ENCODE measurements around the gene ANKRD11. TPM values are rescaled to one million over a fixed set of nuclear protein-coding genes. Genes with fewer than 3 reads are reported as not detected.
A peak's percentile ranks its signal among the peaks of the same experiment; 100 is the strongest.
"Not testable (repeated sequence)": the region's sequence is repeated elsewhere in the genome, so short reads cannot be mapped to it uniquely, and the experiment has no call there.

Gene ANKRD11
- total and polyA plus RNA-seq, 8 donors = 43.9 to 74.0 (median 46.2) TPM

DNA sequence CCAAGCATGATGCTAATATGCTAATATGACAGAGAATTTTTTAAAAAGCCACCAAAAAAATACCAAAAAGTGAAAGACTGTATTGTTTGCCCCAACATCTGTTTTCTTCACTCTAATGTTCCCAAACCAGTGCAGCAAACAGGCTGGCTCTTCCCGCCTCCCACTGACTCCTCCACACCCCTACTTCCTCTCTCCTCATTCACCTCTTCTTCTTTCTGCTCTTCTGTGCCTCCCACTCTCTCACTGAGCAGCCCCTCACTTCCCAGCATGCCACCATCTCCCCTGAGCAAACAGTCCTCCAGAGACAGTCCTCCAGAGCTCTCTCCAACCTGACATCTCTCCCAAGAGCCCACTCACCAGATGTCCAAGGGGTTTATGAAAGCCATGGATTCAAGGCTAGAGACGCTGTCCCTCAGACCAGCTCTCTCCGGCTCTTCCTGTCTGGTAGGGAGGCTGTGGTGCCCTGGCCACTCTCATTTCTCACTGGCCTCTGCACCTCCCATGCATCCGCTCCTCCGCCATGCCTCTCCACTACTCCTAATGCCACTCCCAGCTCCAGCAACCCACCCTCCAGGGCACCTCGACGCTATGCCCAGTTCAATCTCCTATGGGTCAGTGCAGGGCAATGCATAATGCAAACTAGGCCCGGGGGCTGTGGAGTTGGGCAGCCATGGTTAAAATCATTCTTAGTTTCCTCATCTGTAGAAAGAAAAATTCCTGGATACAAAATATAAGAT, 52.9 kb downstream of the ANKRD11 start:
- Histone ChIP-seq H3K4me1 (peaks cover 8 to 11% (median 11%) of the 10 kb centered on the region in 3 donors), H3K27ac (no peak overlapping the region), H3K4me3 (no peak overlapping the region), H3K27me3 (no peaks in the 10 kb centered on the region), H3K36me3 (no peaks in the 10 kb centered on the region), H3K9me3 (no peaks in the 10 kb centered on the region)
- ATAC-seq (no peak), FAIRE-seq (no peak), DNase-seq (no peak)
- intact Hi-C loops (cut with DNase I) = no loop called here
- TF ChIP-seq, protein P1, sequence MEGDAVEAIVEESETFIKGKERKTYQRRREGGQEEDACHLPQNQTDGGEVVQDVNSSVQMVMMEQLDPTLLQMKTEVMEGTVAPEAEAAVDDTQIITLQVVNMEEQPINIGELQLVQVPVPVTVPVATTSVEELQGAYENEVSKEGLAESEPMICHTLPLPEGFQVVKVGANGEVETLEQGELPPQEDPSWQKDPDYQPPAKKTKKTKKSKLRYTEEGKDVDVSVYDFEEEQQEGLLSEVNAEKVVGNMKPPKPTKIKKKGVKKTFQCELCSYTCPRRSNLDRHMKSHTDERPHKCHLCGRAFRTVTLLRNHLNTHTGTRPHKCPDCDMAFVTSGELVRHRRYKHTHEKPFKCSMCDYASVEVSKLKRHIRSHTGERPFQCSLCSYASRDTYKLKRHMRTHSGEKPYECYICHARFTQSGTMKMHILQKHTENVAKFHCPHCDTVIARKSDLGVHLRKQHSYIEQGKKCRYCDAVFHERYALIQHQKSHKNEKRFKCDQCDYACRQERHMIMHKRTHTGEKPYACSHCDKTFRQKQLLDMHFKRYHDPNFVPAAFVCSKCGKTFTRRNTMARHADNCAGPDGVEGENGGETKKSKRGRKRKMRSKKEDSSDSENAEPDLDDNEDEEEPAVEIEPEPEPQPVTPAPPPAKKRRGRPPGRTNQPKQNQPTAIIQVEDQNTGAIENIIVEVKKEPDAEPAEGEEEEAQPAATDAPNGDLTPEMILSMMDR (IDR thresholded peaks at IDR 0.05) = no peak
- WGBS, 2 donors = 92 to 94% methylated on average over 8 of the region's 8 CpGs

DNA sequence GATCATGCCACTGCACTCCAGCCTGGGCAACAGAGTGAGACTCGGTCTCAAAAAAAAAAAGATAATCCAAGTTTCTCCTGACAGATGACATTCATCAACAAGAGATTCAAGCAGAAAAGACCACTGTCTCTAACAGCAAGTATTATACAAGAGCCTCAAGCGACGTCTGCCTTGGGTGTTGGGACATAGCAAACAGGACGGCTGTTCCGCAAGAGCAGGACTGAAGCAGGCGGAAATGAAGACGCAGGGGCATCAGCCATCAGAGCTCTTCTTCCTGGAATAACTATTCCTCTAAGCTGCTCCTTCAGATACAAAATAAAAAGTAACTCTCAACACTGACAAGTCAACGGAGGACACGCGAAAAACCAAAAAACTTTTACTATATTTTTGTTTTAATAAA, 54.0 kb downstream of the ANKRD11 start:
- no peak for ATAC-seq
- H3K4me1 ChIP-seq = peaks cover 1 to 9% (median 4%) of the 10 kb centered on the region in 3 donors

DNA sequence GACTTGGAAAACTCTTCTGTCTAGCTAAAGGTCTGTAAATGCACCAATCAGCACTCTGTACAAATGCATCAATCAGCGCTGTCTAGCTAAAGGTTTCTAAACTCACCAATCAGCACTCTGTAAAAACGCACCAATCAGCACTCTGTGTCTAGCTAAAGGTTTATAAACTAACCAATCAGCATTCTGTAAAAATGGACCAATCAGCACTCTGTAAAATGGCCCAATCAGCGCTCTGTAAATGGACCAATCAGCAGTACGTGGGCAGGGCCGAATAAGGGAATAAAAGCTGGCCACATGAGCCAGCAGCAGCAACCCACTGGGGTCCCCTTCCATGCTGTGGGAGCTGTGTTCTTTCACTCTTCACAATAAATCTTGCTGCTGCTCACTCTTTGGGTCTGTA, 55.3 kb downstream of the ANKRD11 start:
- DNase-seq; H3K9me3 ChIP-seq; H3K36me3 ChIP-seq; H3K27ac ChIP-seq; H3K4me3 ChIP-seq; FAIRE-seq; H3K27me3 ChIP-seq; intact Hi-C loops (cut with DNase I); ATAC-seq: not testable (repeated sequence)
- H3K4me1 ChIP-seq = peaks cover 10 to 11% (median 11%) of the 10 kb centered on the region in 3 donors
- 90 to 92% methylated on average over 5 of the region's 5 CpGs for WGBS, 2 donors

More for the DNA sequence above, 54.0 kb downstream of the ANKRD11 start:
- Histone ChIP-seq H3K36me3 (no peaks in the 10 kb centered on the region), H3K9me3 (no peaks in the 10 kb centered on the region), H3K27me3 (no peaks in the 10 kb centered on the region), H3K27ac (no peak overlapping the region), H3K4me3 (no peak overlapping the region)
- WGBS, 2 donors = 92 to 93% methylated on average over 10 of the region's 10 CpGs
- DNase-seq (no peak), FAIRE-seq (no peak)
- intact Hi-C loops (cut with DNase I) = no loop called here
- TF ChIP-seq, protein P1 (IDR thresholded peaks at IDR 0.05) = no peak

DNA sequence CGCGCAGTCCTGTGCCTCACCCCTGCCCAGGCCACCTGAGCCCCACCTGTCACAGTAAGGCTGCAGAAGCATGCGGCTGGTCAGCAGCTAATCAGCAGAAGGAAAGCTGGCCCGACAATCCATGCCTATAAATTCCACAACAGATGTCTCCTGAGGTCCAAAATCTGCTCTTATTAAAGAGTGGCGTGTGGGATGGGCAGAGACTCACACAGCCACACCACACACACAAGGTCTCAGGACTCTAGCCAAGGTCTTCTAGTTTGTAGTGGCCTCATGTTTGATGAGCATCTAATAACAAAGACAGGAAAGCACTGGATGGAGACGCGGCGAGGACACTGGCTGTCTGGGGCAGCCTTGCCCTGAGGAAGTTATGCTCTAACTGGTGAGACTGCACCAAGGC, 55.9 kb downstream of the ANKRD11 start:
- TF ChIP-seq, protein P1 (IDR thresholded peaks at IDR 0.05) = no peak
- H3K4me3 ChIP-seq = no peak overlapping the region
- 84 to 87% methylated on average over 8 of the region's 8 CpGs for WGBS, 2 donors
- H3K27ac ChIP-seq = no peak overlapping the region
- FAIRE-seq (no peak), ATAC-seq (no peak), DNase-seq (no peak)
- H3K36me3 ChIP-seq = no peaks in the 10 kb centered on the region
- no peaks in the 10 kb centered on the region for H3K27me3 ChIP-seq
- intact Hi-C loops (cut with DNase I) = no loop called here
- H3K9me3 ChIP-seq = no peaks in the 10 kb centered on the region
- peaks cover 10 to 11% (median 11%) of the 10 kb centered on the region in 3 donors for H3K4me1 ChIP-seq

DNA sequence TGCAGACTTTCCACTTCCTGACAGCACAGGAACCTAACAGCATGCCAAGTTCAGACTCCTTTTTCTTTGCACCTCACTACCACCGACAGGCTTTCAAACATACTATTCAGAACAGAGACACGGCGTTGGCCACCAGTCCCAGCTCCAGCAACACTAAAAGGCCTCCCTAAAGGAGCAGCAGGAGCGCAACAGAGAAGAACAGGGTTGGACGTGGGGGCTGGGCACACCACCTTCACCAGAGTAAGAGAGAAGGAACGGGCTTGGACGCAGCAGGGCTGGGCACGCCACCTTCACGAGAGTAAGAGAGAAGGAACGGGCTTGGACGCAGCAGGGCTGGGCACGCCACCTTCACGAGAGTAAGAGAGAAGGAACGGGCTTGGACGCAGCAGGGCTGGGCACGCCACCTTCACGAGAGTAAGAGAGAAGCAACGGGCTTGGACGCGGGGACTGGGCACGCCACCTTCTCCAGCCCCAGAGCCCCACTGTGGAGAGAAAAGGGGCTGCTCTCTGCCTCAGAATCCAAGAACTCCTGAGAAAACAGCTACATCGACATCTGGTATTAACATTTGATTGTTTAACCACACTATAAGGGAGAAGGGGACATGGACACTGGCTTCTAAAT, 56.9 kb downstream of the ANKRD11 start:
- H3K4me1 ChIP-seq = peaks cover 10 to 11% (median 11%) of the 10 kb centered on the region in 3 donors
- FAIRE-seq; H3K36me3 ChIP-seq; H3K9me3 ChIP-seq; H3K27me3 ChIP-seq; DNase-seq; intact Hi-C loops (cut with DNase I); H3K4me3 ChIP-seq; ATAC-seq; H3K27ac ChIP-seq: not testable (repeated sequence)
- 90 to 92% methylated on average over 17 to 22 of the region's 22 CpGs for WGBS, 2 donors

DNA sequence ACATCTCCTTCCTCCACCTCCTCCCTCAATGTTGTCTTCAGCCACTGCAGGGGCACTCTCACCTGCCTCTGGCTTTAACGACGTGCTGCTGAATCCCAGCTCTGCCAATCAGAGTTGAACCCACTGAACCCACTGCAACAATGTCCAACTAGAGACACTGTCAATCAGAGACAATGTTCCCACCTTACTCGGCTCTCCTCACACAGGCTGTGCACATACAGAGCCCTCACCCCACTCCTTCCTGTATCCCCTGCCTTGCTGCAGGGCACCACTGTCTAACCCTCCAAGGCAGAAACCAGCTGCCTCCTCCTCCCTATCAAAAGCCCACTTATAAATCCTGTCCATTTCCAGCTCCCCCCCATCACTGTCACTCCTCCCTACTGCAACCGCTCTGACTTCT, 58.7 kb downstream of the ANKRD11 start:
- DNase-seq = no peak
- Histone ChIP-seq H3K4me3 (no peak overlapping the region), H3K36me3 (no peaks in the 10 kb centered on the region), H3K27ac (no peak overlapping the region), H3K27me3 (no peaks in the 10 kb centered on the region), H3K9me3 (no peaks in the 10 kb centered on the region), H3K4me1 (peaks cover 6 to 11% (median 6%) of the 10 kb centered on the region in 3 donors)
- intact Hi-C loops (cut with DNase I) = no loop called here
- no peak for FAIRE-seq
- ATAC-seq = peak in 2 of 4 donors; percentile 5 to 15
- TF ChIP-seq, protein P1 (IDR thresholded peaks at IDR 0.05) = no peak
- 49 to 58% methylated on average over 4 of the region's 4 CpGs for WGBS, 2 donors

Measured in pancreas (tissue), 10 donors.